GM23338 (cell line): Measurements from ENCODE around the gene SYCE1L.

Source experiments
- CREB1 ChIP-seq: fragments of 250-450 bp; sonication (Bioruptor Pico); IDR thresholded peaks from 2 replicates; pipeline ENCODE4 v1.5.0; 2020; ENCODE audit warnings: low read depth, mild to moderate bottlenecking, moderate library complexity
- EZH2 ChIP-seq: fragments of 200-600 bp; sonication (generic); IDR thresholded peaks from one replicate; pipeline ENCODE4 v1.8.0; 2017; ENCODE audit warnings: antibody characterized with exemption, mild to moderate bottlenecking, low read depth; ENCODE audit not compliant: unreplicated experiment
- EZH2phosphoT487 ChIP-seq: fragments of 200-600 bp; sonication (generic); IDR thresholded peaks from one replicate; pipeline ENCODE4 v1.8.1; 2018; ENCODE audit warnings: antibody characterized with exemption; ENCODE audit not compliant: unreplicated experiment
- JUNB ChIP-seq: IDR thresholded peaks from one replicate; pipeline ENCODE4 v1.6.1; 2016; ENCODE audit warnings: antibody characterized with exemption; ENCODE audit not compliant: unreplicated experiment
- NANOG ChIP-seq: IDR thresholded peaks from 2 replicates; pipeline ENCODE4 v1.6.1; 2016; ENCODE audit warnings: antibody characterized with exemption, borderline replicate concordance
- POLR2AphosphoS5 ChIP-seq: IDR thresholded peaks from 2 replicates; pipeline ENCODE4 v1.6.1; 2016; ENCODE audit warnings: antibody characterized with exemption, low read depth
- STAT1 ChIP-seq: IDR thresholded peaks from one replicate; pipeline ENCODE4 v1.6.1; 2016; ENCODE audit warnings: antibody characterized with exemption; ENCODE audit not compliant: unreplicated experiment
- ZNF114 ChIP-seq: fragments of 250-450 bp; sonication (Bioruptor Pico); IDR thresholded peaks from 2 replicates; pipeline ENCODE4 v1.5.0; 2020; ENCODE audit warnings: mild to moderate bottlenecking, moderate library complexity
- ZNF331 ChIP-seq: fragments of 250-450 bp; sonication (Bioruptor Pico); IDR thresholded peaks from 2 replicates; pipeline ENCODE4 v1.5.0; 2020; ENCODE audit warnings: low read depth, mild to moderate bottlenecking, moderate library complexity
- TF ChIP-seq, protein P1 (sequence below), 2 experiments: fragments of 200-600 bp in 1 of 2; sonication (generic) in 1 of 2; conservative IDR thresholded peaks; 2 replicates each; pipeline versions ENCODE4 v1.5.1 to v1.6.1; 2016 to 2017; ENCODE audit warnings: antibody characterized with exemption in 2 of 2, low read depth in 2 of 2, mild to moderate bottlenecking in 2 of 2, moderate library complexity in 1 of 2
- TF ChIP-seq, protein P2 (sequence below): IDR thresholded peaks from one replicate; pipeline ENCODE4 v1.6.1; 2018; ENCODE audit warnings: antibody characterized with exemption; ENCODE audit not compliant: unreplicated experiment
- TF ChIP-seq, protein P3 (sequence below): IDR thresholded peaks from 2 replicates; pipeline ENCODE4 v1.6.1; 2016; ENCODE audit warnings: antibody characterized with exemption
- TF ChIP-seq, protein P4 (sequence below): fragments of 250-450 bp; sonication (Bioruptor Pico); IDR thresholded peaks from 2 replicates; pipeline ENCODE4 v1.5.0; 2020; ENCODE audit warnings: mild to moderate bottlenecking, moderate library complexity

DNA sequence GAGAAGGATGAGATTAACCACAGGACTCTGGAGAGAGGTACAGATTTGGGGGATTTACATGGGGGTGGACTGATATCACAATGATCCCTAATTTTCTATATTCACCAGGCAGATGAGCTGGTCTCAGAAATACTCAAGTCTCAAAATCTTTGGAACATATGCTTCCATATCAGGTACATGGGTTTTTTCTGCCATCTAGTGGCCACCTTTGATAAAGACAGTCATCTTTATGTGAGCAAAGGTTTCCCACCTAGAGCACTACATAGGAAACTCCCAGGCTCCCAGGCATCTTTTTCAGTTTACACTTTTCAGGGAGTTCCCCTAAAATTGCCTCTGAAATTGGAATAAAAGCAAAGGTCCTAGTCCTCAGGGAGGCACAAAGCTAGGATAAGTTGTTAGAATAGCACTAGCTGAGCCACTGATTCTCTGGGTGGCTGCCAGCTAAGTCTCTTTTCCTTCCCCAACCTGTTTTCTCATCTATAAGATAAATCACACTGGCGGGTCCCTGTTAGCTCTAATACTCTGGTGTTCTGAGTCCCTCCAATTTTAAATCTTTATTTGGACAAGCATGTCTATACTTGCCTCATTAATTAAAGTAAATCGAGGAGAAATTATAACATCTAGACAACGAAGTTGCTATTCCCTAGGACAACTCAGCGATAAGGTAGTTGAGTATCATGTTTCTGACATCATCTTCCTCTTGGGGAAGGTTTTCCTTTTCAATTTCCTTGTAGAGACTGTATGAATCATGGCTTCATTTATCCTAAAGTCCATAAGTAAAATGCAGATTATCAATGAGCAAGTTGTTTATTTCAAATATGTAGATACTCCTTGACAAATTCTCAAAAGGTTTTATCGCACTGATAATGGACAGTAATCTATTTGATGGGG, 27.2 kb upstream of the SYCE1L start:
- TF ChIP-seq POLR2AphosphoS5 = no peak
- TF ChIP-seq, protein P1, sequence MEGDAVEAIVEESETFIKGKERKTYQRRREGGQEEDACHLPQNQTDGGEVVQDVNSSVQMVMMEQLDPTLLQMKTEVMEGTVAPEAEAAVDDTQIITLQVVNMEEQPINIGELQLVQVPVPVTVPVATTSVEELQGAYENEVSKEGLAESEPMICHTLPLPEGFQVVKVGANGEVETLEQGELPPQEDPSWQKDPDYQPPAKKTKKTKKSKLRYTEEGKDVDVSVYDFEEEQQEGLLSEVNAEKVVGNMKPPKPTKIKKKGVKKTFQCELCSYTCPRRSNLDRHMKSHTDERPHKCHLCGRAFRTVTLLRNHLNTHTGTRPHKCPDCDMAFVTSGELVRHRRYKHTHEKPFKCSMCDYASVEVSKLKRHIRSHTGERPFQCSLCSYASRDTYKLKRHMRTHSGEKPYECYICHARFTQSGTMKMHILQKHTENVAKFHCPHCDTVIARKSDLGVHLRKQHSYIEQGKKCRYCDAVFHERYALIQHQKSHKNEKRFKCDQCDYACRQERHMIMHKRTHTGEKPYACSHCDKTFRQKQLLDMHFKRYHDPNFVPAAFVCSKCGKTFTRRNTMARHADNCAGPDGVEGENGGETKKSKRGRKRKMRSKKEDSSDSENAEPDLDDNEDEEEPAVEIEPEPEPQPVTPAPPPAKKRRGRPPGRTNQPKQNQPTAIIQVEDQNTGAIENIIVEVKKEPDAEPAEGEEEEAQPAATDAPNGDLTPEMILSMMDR (conservative IDR thresholded peaks at IDR 0.05; ENCODE audit: low read depth in 2 of 2) = peak; percentile 82 to 85
- no peak for TF ChIP-seq CREB1 (CRISPR knock-in tag)
- no peak for TF ChIP-seq STAT1
- TF ChIP-seq NANOG = no peak
- TF ChIP-seq EZH2phosphoT487 = no peak
- TF ChIP-seq EZH2 = no peak
- no peak for TF ChIP-seq JUNB
- TF ChIP-seq, protein P2, sequence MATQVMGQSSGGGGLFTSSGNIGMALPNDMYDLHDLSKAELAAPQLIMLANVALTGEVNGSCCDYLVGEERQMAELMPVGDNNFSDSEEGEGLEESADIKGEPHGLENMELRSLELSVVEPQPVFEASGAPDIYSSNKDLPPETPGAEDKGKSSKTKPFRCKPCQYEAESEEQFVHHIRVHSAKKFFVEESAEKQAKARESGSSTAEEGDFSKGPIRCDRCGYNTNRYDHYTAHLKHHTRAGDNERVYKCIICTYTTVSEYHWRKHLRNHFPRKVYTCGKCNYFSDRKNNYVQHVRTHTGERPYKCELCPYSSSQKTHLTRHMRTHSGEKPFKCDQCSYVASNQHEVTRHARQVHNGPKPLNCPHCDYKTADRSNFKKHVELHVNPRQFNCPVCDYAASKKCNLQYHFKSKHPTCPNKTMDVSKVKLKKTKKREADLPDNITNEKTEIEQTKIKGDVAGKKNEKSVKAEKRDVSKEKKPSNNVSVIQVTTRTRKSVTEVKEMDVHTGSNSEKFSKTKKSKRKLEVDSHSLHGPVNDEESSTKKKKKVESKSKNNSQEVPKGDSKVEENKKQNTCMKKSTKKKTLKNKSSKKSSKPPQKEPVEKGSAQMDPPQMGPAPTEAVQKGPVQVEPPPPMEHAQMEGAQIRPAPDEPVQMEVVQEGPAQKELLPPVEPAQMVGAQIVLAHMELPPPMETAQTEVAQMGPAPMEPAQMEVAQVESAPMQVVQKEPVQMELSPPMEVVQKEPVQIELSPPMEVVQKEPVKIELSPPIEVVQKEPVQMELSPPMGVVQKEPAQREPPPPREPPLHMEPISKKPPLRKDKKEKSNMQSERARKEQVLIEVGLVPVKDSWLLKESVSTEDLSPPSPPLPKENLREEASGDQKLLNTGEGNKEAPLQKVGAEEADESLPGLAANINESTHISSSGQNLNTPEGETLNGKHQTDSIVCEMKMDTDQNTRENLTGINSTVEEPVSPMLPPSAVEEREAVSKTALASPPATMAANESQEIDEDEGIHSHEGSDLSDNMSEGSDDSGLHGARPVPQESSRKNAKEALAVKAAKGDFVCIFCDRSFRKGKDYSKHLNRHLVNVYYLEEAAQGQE = no peak
- TF ChIP-seq ZNF331 (CRISPR knock-in tag) = no peak
- TF ChIP-seq, protein P3, sequence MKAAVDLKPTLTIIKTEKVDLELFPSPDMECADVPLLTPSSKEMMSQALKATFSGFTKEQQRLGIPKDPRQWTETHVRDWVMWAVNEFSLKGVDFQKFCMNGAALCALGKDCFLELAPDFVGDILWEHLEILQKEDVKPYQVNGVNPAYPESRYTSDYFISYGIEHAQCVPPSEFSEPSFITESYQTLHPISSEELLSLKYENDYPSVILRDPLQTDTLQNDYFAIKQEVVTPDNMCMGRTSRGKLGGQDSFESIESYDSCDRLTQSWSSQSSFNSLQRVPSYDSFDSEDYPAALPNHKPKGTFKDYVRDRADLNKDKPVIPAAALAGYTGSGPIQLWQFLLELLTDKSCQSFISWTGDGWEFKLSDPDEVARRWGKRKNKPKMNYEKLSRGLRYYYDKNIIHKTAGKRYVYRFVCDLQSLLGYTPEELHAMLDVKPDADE = no peak
- TF ChIP-seq ZNF114 = no peak
- TF ChIP-seq, protein P4, sequence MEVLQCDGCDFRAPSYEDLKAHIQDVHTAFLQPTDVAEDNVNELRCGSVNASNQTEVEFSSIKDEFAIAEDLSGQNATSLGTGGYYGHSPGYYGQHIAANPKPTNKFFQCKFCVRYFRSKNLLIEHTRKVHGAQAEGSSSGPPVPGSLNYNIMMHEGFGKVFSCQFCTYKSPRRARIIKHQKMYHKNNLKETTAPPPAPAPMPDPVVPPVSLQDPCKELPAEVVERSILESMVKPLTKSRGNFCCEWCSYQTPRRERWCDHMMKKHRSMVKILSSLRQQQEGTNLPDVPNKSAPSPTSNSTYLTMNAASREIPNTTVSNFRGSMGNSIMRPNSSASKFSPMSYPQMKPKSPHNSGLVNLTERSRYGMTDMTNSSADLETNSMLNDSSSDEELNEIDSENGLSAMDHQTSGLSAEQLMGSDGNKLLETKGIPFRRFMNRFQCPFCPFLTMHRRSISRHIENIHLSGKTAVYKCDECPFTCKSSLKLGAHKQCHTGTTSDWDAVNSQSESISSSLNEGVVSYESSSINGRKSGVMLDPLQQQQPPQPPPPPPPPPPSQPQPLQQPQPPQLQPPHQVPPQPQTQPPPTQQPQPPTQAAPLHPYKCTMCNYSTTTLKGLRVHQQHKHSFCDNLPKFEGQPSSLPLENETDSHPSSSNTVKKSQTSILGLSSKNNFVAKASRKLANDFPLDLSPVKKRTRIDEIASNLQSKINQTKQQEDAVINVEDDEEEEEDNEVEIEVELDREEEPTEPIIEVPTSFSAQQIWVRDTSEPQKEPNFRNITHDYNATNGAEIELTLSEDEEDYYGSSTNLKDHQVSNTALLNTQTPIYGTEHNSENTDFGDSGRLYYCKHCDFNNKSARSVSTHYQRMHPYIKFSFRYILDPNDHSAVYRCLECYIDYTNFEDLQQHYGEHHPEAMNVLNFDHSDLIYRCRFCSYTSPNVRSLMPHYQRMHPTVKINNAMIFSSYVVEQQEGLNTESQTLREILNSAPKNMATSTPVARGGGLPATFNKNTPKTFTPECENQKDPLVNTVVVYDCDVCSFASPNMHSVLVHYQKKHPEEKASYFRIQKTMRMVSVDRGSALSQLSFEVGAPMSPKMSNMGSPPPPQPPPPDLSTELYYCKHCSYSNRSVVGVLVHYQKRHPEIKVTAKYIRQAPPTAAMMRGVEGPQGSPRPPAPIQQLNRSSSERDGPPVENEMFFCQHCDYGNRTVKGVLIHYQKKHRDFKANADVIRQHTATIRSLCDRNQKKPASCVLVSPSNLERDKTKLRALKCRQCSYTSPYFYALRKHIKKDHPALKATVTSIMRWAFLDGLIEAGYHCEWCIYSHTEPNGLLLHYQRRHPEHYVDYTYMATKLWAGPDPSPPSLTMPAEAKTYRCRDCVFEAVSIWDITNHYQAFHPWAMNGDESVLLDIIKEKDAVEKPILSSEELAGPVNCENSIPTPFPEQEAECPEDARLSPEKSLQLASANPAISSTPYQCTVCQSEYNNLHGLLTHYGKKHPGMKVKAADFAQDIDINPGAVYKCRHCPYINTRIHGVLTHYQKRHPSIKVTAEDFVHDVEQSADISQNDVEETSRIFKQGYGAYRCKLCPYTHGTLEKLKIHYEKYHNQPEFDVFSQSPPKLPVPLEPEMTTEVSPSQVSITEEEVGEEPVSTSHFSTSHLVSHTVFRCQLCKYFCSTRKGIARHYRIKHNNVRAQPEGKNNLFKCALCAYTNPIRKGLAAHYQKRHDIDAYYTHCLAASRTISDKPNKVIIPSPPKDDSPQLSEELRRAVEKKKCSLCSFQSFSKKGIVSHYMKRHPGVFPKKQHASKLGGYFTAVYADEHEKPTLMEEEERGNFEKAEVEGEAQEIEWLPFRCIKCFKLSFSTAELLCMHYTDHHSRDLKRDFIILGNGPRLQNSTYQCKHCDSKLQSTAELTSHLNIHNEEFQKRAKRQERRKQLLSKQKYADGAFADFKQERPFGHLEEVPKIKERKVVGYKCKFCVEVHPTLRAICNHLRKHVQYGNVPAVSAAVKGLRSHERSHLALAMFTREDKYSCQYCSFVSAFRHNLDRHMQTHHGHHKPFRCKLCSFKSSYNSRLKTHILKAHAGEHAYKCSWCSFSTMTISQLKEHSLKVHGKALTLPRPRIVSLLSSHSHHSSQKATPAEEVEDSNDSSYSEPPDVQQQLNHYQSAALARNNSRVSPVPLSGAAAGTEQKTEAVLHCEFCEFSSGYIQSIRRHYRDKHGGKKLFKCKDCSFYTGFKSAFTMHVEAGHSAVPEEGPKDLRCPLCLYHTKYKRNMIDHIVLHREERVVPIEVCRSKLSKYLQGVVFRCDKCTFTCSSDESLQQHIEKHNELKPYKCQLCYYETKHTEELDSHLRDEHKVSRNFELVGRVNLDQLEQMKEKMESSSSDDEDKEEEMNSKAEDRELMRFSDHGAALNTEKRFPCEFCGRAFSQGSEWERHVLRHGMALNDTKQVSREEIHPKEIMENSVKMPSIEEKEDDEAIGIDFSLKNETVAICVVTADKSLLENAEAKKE (CRISPR knock-in tag) = no peak
